ENCODE measurements around the gene TYRP1.

The TYRP1 gene

GRCh38 chr9:12722131-12722530, 28.9 kb downstream of the TYRP1 start:
- DNase-seq (ENCODE audit: low read depth), result peak; percentile 85
- no peak overlapping the region for H3K4me3 ChIP-seq (ENCODE audit: low read depth, low read length)

- no peak overlapping the region for H3K4me3 ChIP-seq (ENCODE audit: low read depth, low read length)
- DNase-seq (ENCODE audit: low read depth), result no peak
These were observed 30.3 kb downstream of the TYRP1 start for GRCh38 chr9:12723409-12724028.

- no peak for DNase-seq (ENCODE audit: low read depth)
- H3K4me3 ChIP-seq (ENCODE audit: low read depth, low read length), result no peak overlapping the region
These were observed 33.6 kb downstream of the TYRP1 start for GRCh38 chr9:12726795-12727194.

GRCh38 chr9:12730198-12730597, 37.0 kb downstream of the TYRP1 start:
- DNase-seq (ENCODE audit: low read depth), result no peak
- H3K4me3 ChIP-seq (ENCODE audit: low read depth, low read length), result no peak overlapping the region

- DNase-seq (ENCODE audit: low read depth), result no peak
- H3K4me3 ChIP-seq (ENCODE audit: low read depth, low read length), result no peak overlapping the region
These were observed 37.7 kb downstream of the TYRP1 start for GRCh38 chr9:12730927-12731326.

- DNase-seq (ENCODE audit: low read depth), result no peak
These were observed 39.8 kb downstream of the TYRP1 start for GRCh38 chr9:12732971-12733370.

GRCh38 chr9:12735665-12736064, 42.5 kb downstream of the TYRP1 start:
- H3K4me3 ChIP-seq (ENCODE audit: low read depth, low read length), result no peak overlapping the region
- DNase-seq (ENCODE audit: low read depth), result no peak

More at GRCh38 chr9:12732971-12733370, 39.8 kb downstream of the TYRP1 start:
- H3K4me3 ChIP-seq (ENCODE audit: low read depth, low read length), result no peak overlapping the region

GRCh38 chr9:12737871-12738270, 44.7 kb downstream of the TYRP1 start:
- no peak overlapping the region for H3K4me3 ChIP-seq (ENCODE audit: low read depth, low read length)
- no peak for DNase-seq (ENCODE audit: low read depth)

GRCh38 chr9:12739014-12739652, 45.9 kb downstream of the TYRP1 start:
- peak; percentile 70 for DNase-seq (ENCODE audit: low read depth)
- H3K4me3 ChIP-seq (ENCODE audit: low read depth, low read length), result no peak overlapping the region

GRCh38 chr9:12740845-12741244, 47.7 kb downstream of the TYRP1 start:
- DNase-seq (ENCODE audit: low read depth), result no peak
- H3K4me3 ChIP-seq (ENCODE audit: low read depth, low read length), result no peak overlapping the region

GRCh38 chr9:12748016-12748415, 54.8 kb downstream of the TYRP1 start:
- no peak for DNase-seq (ENCODE audit: low read depth)
- no peak overlapping the region for H3K4me3 ChIP-seq (ENCODE audit: low read depth, low read length)

GRCh38 chr9:12748954-12749353, 55.8 kb downstream of the TYRP1 start:
- no peak overlapping the region for H3K4me3 ChIP-seq (ENCODE audit: low read depth, low read length)
- DNase-seq (ENCODE audit: low read depth), result no peak

- H3K4me3 ChIP-seq (ENCODE audit: low read depth, low read length), result no peak overlapping the region
- no peak for DNase-seq (ENCODE audit: low read depth)
These were observed 60.7 kb downstream of the TYRP1 start for GRCh38 chr9:12753931-12754330.

- DNase-seq (ENCODE audit: low read depth), result peak; percentile 74
These were observed 66.6 kb downstream of the TYRP1 start for GRCh38 chr9:12759761-12760160.

More at GRCh38 chr9:12759761-12760160, 66.6 kb downstream of the TYRP1 start:
- no peak overlapping the region for H3K4me3 ChIP-seq (ENCODE audit: low read depth, low read length)

All from skeletal muscle cell (primary cell).